HG03045 (cell line): ENCODE data around the gene KIF17.
"Not testable (repeated sequence)": the region's sequence is repeated elsewhere in the genome, so short reads cannot be mapped to it uniquely, and the experiment has no call there.

Experiments
- ATAC-seq: cut with Tn5 transposase; IDR thresholded peaks from one replicate; pipeline ENCODE4 v1.9.1; 2021; ENCODE audit warnings: mild to moderate bottlenecking, moderate library complexity; ENCODE audit not compliant: unreplicated experiment

Gene KIF17

DNA sequence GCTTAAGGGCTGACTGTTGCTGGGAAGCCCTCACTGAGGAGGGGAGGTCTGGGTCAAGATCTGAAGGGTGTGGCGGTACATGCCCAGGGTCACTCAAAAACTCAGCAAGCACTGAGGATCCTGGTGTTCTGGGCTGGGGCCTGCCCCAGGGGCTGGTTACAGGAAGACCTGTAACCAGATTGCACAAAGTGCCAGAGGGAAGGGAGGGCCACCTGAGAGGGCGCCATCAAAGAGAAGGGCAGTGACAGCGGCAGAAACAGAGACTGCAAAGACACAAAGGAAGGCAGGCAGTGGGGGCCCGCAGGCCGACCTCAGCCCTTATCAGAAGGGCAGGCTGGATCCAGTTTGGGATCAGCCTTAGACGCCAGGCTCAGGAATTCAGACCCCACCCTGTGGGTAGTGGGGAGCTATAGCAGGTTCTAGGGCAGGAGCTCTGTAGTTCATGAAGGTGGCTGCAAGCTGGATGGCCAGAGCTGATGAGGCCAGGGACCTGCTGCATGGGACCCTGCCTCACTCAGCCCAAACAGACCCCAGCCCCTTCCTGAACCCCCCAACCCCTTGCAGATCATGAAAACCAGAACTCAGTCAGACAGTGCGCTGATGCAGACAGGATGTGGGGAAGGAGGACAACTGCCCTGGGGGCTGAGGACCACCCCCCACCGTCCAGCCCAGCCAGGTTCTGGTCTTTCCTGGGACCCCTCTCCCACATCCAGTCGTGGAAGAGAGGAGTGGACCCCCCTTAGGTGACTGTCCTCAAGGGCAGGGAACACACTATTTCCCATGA is 10.8 kb upstream of the KIF17 start:
- ATAC-seq, result no peak

DNA sequence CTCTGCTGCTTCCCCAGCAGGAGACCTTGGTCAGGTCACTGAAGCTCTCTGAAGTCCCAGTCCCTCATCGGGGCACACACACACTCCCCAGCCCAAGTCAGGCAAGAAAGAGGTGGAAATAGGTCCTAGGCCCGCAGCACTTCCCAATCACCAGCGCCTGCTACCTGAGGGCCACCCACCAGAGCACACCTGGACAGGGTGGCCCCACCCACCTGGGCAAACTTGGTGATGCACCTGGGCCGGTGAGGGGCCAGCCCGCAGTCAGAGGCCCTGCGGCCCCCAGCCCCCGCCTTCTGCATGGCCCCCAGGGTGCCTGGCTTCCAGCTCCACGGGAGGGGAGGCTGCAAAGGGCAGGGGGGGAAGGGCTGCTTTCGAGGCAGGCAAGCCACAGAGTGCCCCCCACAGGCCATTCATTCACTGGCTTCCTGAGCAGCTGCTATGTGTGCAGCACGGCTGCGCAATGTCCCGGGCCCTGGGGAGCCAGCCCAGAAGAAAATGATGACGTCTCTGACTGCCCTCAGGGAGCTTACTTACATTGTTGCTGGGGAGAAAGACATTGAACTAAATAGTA is 10.0 kb upstream of the KIF17 start:
- no peak for ATAC-seq

DNA sequence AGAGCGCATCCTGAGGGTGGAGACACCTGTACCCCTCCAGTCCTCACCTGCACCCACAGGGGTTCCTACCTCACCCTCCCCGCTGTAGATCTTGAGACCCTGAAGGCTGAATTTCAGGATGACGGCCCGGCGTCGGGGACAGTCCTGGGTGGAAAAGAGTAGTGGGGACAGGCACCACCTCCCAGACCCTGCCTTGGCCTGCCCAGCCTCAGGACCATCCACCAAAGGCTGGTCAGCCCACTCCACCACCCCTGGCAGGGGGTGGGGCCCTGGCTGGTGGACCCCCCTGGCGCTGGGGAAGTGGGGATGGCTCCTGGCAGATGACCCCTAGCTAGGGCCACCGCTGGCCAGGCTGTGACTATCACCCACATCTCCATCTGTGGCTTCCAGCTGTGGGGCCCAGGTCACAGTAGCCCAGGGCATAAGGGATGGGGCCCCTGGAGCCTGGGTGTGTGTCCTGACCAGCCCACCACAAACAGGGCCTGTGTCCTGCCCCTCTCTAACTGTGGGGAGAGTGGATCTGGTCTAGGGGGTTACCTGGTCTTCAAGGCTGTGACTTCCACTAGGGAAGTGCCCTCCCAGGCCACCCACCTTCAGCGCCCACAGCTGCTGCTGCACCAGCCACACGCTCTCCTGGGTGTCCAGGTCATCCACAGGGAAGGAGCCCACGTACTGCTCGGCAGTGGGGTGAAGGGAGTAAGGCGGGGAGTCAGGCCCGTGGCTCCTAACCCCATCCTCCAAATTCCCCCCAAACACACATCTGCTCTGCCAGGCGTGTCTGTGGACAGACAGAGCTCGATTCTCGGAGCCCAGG is 9.3 kb upstream of the KIF17 start:
- no peak for ATAC-seq

DNA sequence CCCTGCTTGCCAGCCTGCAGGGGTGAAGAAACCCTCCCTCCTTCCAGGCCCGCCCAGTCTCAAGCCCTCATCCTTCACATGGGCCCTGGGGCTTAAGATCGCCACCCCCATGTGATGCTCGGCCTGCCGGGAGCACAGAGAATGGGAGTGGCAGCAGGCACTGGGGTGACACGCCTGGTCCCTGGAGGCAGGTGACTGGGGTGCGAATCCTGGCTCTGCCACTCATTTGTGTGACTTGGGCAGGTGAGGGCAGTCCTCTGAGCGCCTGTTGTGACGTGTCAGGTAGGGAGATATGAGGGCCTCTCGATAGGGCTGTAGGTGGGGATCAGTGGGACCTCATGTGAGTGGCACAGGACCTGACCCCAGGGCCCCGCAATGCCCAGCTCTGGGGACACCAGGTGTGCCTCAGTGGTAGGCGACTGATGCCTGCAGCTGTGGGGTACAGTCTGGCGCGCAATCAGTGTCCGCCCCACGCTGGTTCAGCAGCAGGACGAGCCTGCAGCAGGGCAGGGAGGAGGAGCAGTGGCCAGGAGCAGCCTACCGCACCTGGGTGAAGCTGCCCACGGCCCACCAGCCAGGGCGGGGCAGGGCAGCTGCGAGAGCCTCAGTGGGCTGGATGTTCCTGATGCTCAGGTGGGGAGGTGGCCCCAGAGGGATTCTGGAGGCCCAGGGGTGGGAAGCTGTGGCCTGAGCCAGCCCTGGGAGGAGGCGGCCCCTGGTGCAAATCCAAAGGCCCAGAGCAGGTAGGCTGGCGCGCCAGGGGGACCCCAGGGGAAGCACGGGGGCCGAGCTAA is 8.5 kb upstream of the KIF17 start:
- no peak for ATAC-seq

DNA sequence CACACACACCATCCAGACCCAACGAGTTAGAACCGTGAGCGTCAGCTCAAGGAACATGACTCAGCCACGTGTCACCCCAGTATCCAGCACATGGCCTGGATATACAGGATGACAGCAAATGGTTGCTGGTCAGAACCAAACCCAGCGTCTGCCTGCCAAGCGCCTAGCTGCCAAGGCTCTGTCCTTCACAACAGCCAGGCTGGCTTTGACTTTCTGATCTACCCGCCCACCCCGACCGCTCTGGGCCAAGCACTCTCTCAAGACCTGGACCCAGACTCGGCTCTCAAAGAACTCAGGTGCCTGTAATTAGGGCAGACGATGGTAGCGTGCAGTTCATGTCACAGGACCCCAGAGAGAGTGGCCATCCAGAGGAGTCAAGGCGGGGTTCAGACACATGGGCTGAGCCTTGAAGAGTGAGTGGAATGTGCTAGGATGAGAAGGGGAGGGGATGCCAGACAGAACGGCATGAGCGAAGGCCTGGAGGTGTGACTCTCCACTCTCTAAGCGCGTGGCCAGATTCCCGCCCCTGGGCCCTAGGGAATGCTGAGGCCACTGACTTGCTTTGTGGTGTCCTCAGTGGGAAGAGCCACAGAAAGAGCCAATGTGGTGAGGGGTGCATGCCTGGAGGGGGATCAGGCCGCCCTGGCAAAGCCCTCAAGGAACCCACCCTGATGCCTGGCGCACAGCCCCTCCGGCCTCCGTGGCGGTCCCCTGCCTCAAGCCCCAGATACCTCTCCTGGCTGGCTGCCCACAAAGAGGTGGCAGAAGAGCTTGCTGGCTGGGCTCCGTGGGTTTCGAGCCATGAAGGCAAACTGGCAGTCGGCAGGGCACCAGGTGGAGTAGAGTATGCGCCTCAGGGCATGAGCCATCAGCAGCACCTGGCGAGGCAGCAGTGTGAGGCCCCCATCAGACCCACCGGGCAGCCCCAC is 7.6 kb upstream of the KIF17 start:
- ATAC-seq, result no peak

DNA sequence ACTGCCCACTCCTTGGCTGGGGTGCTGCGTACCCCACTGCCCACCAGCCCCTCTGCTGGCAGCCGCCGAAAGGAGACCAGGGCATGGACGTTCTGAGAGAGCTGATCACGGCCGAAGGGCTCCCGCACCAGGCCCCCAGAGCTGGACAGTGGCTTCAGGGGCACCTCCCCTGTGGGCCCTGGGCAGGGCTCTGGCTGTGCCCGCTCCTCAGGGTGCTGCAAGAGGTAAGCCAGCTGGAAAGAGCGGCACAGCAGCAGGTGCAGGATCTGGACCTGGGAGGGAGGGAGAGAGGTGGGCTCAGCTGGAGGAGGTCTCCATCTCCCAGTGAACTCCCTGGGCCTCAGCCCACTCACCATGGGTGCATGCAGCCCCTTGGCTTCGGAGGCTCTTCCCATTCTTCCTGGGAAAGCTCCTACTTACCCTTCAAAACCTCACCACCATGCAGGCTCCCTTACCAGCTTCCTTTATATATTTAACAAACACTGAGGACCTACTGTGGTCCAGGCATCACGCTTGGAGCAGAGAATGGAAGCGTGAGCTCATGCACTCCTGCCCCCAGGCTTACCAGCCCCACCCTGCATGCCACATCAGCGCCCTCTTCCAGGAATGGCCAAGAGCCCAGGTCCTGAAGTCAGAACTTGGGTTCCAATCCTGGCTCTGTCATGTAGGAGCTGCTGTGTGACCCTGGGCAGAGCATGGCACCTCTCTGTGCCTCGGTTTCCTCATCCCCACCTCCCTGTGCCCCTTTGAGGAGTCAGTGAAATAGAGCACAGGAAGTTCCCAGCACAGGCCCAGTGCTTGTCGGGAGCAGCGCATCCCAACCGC is 6.8 kb upstream of the KIF17 start:
- no peak for ATAC-seq

DNA sequence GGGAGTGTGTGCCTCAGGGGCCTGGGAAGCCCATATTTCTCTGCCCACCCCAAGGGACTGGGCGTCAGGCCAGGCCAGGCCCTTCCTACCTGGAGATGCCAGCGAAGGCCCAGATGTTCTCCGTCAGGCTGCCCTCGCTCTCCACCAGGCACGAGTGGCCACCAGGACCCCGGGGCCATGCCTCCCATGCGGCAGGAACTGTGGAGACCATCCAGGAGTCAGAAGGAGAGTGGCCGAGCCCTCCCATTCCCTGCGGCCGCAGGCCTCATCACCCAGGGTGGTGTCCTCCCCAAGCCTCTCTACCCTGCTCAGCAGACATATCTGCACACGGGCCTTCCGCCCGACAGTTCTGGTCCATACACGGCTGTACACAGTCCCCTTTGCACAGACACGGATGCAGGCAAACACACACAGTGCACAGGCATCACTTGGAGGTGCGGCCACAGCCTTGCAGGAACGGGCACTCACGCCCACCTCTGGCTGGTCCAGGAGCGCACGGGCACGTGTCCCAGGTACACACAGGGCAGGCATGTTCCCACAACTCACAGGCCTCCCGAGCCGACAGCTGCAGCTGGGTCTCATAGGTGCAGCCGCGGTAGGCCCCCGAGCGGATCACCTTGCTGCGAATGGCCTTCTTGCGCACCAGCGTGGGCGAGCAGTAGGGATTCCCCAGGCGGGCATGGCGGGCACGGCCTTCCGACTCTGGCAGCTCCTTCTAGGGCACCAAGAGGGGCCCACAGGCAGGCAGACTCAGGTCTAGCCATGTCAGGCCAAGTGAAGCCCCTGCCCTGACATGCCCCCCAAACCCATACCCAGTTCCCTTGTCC is 5.9 kb upstream of the KIF17 start:
- no peak for ATAC-seq

DNA sequence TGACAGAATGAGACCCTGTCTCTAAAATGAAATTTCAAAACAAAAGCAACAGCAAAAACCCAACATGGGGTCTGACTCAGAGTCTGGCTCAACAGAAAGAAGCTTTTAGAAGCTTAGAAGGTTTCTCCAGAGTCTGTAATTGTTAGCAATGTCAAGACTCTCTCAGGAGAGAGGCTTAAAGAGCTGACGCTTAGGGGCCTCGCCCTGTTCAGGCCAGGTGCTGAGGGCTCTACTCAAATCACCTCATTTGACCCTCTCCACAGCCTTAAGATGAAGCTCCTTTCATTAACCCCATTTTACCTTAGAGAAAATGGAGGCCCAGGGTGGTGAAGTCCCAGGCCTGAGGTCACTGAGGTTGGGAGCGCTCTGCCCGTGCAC is 5.3 kb upstream of the KIF17 start:
- ATAC-seq, result no peak

DNA sequence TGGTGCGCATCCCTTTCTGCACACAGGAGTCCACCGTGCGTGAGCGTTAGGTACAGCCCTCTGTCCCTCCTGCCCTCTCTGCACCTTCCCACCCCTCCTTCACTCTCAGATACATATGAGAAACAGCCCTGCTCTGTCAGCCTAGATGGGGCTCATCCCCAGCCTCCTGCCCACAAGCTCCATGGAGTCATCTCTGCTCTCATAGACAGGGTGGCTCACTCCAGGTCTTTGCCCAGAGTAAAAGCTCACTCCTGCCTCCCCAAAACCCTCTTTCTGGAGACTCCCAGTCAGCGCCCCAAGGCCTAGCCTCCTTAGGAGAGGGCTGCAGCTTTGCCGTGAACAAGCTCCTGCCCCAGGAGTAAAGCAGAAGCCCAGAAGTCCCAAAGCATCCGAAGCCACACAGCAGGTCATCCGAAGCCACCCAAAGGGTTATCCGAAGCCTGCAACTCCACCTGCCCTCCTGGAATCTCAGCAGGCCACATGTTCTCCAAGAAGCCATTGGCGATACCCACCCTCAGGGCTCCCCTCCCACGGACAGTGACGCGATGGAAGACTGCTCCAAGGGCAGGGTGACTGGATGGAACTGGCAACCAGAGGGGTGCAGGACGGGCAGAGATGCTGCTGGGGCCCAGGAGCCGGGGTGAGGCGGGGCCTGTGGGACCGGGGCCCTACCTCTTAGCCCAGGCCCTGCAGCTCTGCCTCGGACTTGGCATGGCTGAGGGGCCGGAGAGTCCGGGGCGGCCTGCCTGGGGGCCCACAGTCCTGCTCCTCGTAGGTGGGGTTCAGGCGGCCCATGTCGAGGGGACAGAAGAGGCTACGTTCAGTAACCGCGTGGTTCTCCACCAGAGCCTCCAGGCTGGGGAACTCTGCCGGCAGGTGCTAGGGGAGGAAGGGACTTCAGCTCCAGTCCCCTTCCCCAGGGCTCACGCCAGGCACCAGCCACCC is 3.6 kb upstream of the KIF17 start:
- no peak for ATAC-seq

DNA sequence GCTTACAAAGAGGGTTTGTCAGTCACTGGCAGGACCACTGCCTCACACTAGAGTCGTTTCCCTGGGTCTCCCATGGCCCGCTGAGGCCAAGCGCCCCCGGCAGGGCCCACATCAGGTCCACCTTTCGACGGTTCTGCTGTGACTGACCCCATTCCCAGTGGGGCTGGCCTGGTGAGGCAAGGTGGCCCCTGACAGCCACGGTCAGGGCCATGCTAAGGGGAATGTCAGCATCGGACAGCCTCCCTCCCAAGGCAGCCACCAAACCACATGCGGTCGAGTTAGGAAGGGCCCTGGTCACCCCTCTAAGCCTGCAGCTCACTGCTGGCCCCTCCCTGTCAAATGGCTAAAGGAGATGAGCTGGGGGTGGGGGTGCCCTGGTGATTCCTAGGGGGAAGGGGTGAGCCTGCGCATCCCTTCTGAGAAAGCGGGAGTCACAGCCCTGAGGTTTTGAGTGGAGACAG is 2.9 kb upstream of the KIF17 start:
- ATAC-seq, result no peak

DNA sequence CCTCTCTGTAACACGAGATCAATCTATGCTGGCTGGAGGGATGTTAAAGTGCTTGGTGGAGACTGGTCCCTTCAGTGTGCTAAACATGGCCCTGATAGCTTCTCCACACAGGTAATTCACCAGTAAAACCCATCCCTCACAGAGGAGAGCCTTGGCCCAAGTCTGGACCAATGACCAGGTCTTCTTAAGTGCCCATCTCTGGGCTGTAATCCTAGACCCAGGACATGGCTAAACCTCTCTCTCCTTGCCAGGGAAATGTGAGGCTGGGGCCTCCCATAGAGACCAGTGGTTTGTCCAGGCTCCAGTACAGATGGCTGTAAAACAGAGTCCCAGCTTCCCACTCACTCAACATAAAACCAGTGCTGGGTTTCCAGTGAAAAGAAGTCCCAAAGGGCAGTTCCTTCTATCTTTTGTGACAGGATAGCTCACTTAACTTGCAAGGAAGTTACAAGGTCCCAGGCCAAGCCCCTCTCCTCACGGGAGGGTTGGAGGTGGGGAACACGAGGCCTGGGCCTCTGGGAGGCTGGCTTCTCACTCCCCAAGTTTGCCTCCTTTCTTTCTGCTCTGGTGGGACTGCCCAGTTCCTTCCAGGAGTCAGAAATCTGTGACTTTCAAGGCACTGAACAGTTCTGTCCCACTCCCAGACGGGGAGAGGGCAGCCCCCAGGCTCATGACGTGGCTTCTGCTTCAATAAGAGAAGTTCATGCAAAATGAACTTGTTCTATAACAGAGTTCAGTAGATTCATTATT is 2.2 kb upstream of the KIF17 start:
- ATAC-seq, result no peak

DNA sequence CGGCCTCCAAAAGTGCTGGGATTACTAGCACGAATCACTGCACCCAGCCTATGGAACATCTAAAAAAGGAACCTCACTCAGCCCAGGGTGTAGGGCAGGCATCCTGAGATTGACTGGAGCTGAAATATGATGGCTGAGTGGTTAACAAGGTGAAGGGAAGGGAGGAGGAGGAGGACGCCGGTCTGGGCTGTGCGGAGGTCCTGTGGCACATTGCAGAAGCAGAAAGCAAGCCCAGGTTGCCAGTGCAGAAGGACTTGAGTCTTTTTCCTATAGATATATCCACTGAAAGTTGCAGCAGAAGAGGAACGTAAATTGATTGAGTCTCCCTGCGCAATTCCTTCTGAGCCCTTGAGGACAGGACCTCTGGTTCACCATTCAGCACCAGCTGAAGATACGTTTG is 1.5 kb upstream of the KIF17 start:
- no peak for ATAC-seq

DNA sequence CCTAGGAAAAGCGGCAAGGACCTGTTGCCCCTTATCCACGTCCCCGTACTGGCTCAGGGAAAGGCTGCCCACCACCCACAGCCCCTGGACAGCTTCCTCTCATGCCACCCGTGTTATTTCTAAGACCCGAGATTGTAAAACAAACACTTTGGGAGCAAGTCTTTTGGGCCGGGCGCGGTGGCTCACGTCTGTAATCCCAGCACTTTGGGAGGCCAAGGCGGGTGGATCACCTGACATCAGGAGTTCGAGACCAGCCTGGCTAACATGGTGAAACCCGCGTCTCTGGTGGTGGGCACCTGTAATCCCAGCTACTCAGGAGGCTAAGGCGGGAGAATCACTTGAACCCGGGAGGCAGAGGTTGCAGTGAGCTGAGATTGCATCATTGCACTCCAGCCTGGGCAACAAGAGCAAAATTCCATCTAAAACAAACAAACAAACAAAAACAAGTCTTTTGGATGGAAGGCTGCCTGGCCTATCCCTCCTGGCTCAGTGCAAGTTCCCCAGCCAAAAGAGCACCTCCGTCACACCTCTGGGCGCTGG is 606 bp upstream of the KIF17 start:
- not testable (repeated sequence) for ATAC-seq

DNA sequence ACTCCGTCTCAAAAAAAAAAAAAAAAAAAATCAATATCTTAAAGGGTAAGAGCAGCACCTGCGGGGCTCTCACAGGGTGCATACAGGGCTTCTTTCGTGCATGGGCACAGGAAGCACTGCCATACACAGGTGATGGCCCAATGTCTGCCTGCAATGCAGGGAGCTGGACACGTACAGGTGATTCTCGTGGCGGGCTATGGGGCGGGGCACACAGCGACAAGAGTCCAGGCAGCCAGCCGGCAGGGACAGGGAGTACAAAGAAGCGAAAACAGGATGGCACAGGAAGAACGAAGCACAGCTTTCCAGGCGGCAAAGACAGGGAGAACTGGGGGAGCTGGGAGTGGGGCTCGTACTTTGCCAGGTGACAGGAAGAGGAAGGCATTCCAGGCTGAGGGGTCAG is 1.6 kb downstream of the KIF17 start:
- ATAC-seq, result no peak

DNA sequence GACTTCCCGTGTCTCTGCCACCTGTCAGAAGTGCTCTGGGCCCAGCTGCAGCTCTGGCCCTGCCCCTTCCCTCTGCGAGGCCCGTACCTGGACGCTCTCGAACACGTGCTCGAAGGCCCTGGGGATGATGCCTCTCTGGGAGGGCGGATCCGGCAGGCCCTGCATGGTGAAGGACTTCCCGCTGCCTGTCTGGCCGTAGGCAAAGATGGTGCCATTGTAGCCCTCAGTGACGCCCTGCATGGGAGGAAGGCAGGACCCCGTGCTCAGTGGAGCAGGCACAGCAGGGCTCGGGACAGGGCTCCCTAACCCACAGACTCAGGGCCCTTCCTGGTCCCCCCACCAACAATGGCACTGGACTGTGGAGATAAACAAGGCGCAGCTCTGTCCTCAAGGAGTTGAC is 2.4 kb downstream of the KIF17 start:
- ATAC-seq, result no peak

DNA sequence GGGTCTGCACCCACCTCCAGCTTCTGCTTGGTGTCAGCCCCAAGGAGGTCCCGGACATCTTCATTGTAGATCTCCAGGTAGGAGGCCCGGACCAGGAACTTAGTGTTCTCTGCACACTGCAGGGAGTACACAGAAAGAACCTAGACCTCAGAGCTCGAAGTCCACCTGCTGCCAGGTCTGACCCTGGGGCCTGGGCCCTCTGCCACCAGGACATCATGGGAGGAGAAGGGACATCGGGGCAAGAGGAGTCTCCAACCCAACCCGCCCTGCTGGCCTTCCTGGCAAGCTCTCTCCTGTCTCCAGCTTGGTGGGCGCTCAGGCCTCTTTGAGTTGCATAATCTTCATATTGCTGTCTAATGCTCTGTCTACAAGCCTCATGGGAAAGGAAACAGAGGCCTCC is 4.4 kb downstream of the KIF17 start:
- ATAC-seq, result no peak
